HG03521 (cell line): ENCODE data around the gene CAPN9.

Experiments
- ATAC-seq: cut with Tn5 transposase; IDR thresholded peaks from one replicate; pipeline ENCODE4 v1.9.1; 2021; ENCODE audit warnings: mild to moderate bottlenecking, moderate library complexity; ENCODE audit not compliant: unreplicated experiment

Gene CAPN9

GRCh38 chr1:230768903-230769570, 21.8 kb downstream of the CAPN9 start:
- no peak for ATAC-seq

DNA sequence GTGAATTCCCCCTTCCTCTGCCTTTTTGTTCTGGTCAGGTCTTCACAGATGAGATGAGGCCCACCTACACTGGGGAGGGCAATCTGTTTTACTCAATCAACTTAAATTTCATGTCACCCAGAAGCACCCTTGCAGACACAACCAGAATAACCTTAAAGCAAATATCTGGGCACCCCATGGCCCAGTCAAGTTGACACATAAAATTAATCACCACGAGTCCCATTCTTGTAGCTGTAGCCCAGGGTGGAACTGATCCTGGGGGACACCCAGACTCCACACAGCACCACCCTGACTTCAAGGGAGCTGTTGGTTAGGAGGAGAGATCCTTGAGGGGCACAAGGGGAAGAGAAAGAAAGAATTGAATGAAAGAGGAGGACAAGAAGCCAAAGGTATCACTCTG, 23.1 kb downstream of the CAPN9 start:
- no peak for ATAC-seq

GRCh38 chr1:230771773-230772354, 24.7 kb downstream of the CAPN9 start:
- no peak for ATAC-seq

GRCh38 chr1:230772457-230773395, 25.5 kb downstream of the CAPN9 start:
- ATAC-seq, result no peak

DNA sequence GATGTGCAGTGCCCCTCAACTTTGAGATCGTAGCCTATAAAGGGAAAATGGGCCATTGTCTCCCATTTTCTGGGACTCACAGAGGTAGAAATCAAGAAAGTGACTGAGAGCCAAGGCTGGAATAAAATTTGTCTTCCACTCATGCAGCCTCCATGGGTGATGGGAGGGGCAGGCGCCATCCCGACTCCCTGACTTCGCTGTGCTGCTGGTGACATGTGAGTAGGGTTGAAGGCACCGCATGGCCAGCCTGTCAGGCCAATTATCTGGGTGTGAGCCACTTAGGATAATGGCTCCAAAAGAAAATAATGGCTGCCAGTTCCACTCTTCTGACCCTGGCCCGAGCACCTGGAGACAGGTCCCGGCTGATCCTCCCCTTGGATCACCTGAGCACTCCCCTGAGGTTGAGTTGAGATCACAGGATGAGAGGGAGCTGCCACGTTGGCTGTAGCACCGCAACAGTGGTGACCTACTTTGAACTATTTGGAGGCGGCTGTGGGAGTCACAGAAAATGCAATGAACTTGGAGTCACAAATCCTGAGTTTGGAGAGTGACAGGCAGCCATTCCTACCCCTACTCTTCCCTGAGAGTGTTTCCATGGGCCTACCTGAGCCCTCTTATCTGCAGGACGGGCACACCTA, 26.3 kb downstream of the CAPN9 start:
- ATAC-seq, result no peak

DNA sequence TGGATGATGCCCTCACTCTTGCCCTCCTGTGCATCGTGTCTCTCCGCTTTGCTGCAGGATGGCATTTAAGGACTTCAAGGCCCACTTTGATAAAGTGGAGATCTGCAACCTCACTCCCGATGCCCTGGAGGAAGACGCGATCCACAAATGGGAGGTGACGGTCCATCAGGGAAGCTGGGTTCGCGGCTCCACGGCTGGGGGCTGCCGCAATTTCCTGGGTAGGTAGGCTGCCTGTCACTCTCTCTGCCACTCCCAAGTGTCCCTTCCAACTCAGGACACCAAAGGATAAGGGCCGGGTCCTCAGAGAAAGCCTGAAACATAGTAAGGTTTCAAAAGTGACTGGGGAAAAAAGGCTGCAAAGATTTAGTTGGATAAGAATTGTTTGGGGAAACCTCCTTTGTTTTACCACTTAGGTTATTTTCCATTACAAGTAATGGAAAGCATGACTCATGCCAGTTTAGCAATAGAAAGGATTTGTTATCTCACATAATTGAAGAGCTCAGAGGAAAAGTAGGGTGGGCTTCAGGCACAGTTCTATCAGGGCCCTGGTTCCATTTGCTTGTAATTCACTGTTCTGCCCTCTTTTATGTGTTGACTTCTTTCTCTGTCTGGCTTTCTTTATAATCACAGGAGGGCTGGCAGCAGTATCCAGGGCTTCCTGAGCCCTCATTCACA, 31.9 kb downstream of the CAPN9 start:
- ATAC-seq, result no peak

- ATAC-seq, result no peak
Measured at GRCh38 chr1:230781131-230781530, 33.9 kb downstream of the CAPN9 start.

DNA sequence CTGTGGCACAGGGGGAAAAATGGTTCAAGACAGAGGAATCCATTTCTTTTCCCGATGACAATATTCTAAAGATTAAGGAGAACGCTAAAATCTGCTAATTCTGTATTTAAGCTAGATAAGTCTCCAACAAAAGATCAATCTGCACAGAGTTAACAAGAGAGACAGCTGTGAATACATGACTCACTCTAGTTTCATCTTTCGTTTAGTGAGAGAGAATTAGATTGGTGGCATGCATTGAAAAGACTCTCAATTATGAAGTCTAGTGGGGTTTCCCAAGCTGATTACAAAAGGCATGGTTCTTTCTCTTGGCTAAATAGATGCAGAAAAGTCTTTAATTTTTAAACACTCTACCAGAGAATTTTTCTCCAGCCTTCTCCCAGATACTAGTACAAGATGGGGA, 34.4 kb downstream of the CAPN9 start:
- ATAC-seq, result no peak

GRCh38 chr1:230784163-230784562, 37.0 kb downstream of the CAPN9 start:
- ATAC-seq, result no peak

DNA sequence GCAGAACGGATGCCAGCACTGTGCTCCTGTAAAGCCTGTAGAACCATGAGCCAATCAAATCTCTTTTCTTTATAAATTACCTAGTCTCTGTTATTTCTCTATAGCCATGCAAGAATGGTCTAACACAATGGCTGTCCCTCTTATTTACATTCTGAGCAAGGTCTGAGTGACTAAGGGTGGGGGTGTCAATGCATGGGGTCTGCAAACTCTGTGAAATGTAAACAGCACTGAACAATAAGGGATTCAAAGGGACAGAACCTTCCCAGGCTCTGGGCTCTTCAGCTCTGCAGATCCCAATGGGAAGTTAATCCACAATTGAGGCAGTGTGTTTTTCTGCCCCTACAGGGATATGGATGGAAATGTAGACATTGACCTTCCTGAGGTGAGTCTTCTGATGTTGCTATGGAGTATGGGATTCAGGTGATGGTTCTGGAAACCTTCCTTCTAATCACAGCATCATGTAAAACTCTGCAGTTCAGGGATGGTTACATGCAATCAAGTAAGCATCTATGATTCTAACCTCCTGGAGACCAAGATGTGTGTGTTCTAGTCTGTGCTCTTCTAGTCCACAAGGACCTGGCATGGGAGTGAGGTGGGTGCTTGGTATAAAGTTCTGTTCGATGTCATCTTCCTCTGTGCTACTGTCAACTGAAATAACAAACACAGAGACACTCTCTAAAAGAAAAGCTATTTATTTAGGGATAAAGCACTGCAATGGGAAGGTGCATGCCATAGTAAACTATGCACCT, 38.6 kb downstream of the CAPN9 start:
- no peak for ATAC-seq

DNA sequence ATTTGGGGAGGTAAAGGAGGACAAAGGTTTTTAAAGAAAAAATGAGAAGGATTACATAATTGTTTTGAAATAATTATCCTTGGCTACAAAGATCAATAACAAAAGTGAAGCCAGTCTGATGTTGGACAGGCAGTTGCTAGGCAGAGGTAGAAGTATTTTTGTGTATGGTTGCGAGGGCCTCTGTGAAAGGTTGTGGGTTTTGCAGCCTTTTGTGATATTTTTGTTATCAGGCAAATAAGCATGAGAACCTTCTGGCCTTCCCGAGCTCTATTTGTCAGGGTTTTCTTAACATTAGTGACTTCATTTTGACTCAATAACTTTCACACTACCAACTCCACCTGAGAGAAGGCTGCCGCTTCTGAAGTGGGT, 39.2 kb downstream of the CAPN9 start:
- no peak for ATAC-seq

GRCh38 chr1:230787471-230787870, 40.3 kb downstream of the CAPN9 start:
- ATAC-seq, result no peak

GRCh38 chr1:230788561-230789275, 41.5 kb downstream of the CAPN9 start:
- ATAC-seq, result no peak

DNA sequence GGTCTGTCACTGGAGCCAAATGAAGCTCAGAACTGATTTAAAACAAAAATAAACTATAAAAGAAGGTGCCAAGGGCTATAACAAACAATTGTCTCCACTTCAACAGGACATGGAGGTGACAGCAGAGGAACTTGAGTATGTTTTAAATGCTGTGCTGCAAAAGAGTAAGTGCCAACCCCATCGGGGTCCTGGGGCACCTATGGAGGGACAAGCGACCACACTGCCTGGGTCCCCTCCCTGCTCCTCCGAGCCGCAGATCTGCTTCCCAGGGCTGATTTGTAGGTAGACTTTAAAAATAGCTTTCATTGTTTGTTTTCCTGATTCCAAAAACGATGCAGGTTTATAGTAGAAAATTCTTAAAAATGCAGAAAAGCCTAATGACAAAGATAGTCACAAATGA, 42.8 kb downstream of the CAPN9 start:
- no peak for ATAC-seq

GRCh38 chr1:230791986-230792564, 44.9 kb downstream of the CAPN9 start:
- no peak for ATAC-seq

DNA sequence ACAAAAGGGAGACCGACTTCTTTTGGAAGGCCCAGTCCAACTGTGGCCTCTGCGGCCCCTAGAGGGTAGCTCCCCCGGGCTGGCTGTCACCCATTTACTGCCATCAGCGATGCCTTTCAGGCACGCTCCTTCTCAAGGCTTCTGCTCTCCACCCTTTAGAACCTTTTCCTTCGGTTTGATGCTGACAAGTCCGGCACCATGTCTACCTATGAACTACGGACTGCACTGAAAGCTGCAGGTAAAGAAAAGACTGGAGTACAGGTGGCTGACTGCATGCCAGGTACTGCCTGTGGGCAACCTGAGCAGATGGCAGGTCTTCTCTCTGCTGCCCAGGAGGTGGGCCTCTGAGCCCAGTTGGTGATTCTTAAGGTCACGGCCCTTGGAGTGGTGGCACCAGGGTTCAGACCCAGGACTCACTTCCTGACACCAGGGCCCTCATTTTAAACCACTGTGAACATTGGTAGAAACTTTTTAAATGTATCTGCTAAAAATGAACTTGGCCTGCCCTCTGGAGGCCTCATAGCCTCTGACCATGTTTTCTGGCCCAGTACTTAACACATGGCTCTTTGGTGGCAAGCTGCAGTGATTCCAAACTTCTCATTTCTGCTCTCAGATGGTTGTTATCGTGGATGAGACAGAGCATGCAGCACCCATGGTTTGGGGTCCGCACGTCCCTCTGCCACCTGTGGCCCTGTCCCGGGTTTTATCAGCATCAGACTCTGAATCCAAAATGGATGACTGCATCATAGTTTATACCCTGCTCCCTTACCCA, 45.7 kb downstream of the CAPN9 start:
- ATAC-seq, result no peak

GRCh38 chr1:230793463-230793745, 46.2 kb downstream of the CAPN9 start:
- ATAC-seq, result no peak

DNA sequence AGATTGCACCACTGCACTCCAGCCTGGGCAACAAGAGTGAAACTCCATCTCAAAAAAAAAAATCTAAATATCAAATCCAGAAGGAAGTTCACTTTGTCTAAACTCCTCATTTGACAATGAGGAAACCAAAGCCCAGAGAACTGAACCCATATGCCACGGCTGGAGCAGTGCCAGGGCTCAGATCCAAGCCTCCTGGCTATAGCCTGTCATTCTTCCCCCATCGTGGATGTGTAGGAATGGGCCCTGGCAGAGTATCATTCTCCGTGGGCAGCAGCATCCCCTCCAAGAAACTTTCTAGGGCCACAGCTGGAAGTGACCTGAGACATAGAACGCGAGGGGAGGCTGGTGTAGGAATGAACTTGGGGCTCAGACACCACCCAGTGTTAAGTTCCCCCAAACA, 47.2 kb downstream of the CAPN9 start:
- ATAC-seq, result no peak
